ENCODE data around the gene DIPK2A.

Gene DIPK2A

GRCh38 chr3:143974271-143975238 is 2.9 kb downstream of the DIPK2A start:
- no peak for DNase-seq (ENCODE audit: low read depth in 2 of 2)

GRCh38 chr3:143975554-143976152 is 4.0 kb downstream of the DIPK2A start:
- no peak for DNase-seq (ENCODE audit: low read depth in 2 of 2)

- no peak for DNase-seq (ENCODE audit: low read depth in 2 of 2)
Observed at GRCh38 chr3:143977341-143978262, 6.0 kb downstream of the DIPK2A start.

GRCh38 chr3:143978263-143978631 is 6.6 kb downstream of the DIPK2A start:
- DNase-seq (ENCODE audit: low read depth in 2 of 2) = no peak

- no peak for DNase-seq (ENCODE audit: low read depth in 2 of 2)
Observed at GRCh38 chr3:143979041-143979440, 7.4 kb downstream of the DIPK2A start.

- no peak for DNase-seq (ENCODE audit: low read depth in 2 of 2)
Observed at GRCh38 chr3:143979813-143980212, 8.2 kb downstream of the DIPK2A start.

GRCh38 chr3:143988306-143988705 is 16.7 kb downstream of the DIPK2A start:
- no peak for DNase-seq (ENCODE audit: low read depth in 2 of 2)

GRCh38 chr3:143989461-143989860 is 17.8 kb downstream of the DIPK2A start:
- no peak for DNase-seq (ENCODE audit: low read depth in 2 of 2)

- no peak for DNase-seq (ENCODE audit: low read depth in 2 of 2)
Observed at GRCh38 chr3:143991713-143992112, 20.1 kb downstream of the DIPK2A start.

- no peak for DNase-seq (ENCODE audit: low read depth in 2 of 2)
Observed at GRCh38 chr3:143998266-143998665, 26.6 kb downstream of the DIPK2A start.

GRCh38 chr3:144003051-144003450 is 31.4 kb downstream of the DIPK2A start:
- DNase-seq (ENCODE audit: low read depth in 2 of 2) = no peak

- DNase-seq (ENCODE audit: low read depth in 2 of 2) = no peak
Observed at GRCh38 chr3:144010371-144010770, 38.7 kb downstream of the DIPK2A start.

- DNase-seq (ENCODE audit: low read depth in 2 of 2) = no peak
Observed at GRCh38 chr3:144011251-144011799, 39.7 kb downstream of the DIPK2A start.

- no peak for DNase-seq (ENCODE audit: low read depth in 2 of 2)
Observed at GRCh38 chr3:144015133-144015532, 43.5 kb downstream of the DIPK2A start.

- no peak for DNase-seq (ENCODE audit: low read depth in 2 of 2)
Observed at GRCh38 chr3:144018776-144019175, 47.2 kb downstream of the DIPK2A start.
